Stomach smooth muscle (tissue), 2 donors: ENCODE data around the gene NEIL3.

Experiments used
- H3K27ac ChIP-seq: one replicate; pipeline ENCODE4 v1.7.0; 2013; ENCODE audit warnings: mild to moderate bottlenecking, low read length, inconsistent platforms
- H3K27me3 ChIP-seq, 2 donors: one replicate each; pipeline ENCODE4 v1.7.0; 2013; ENCODE audit warnings: low read length in 2 of 2; ENCODE audit not compliant: insufficient read depth in 2 of 2, control insufficient read depth in 1 of 2
- H3K36me3 ChIP-seq, 2 donors: one replicate each; pipeline ENCODE4 v1.7.0; 2013; ENCODE audit warnings: low read length in 2 of 2; ENCODE audit not compliant: control insufficient read depth in 2 of 2, insufficient read depth in 2 of 2
- H3K4me1 ChIP-seq: one replicate; pipeline ENCODE4 v1.7.0; 2013; ENCODE audit warnings: low read length; ENCODE audit not compliant: control insufficient read depth, insufficient read depth
- H3K4me3 ChIP-seq, 2 donors: one replicate each; pipeline ENCODE4 v1.7.0; 2013; ENCODE audit warnings: low read length in 2 of 2
- H3K9ac ChIP-seq, 2 donors: one replicate each; pipeline ENCODE4 v1.7.0; 2013; ENCODE audit warnings: low read length in 2 of 2, mild to moderate bottlenecking in 1 of 2
- H3K9me3 ChIP-seq, 2 donors: one replicate each; pipeline ENCODE4 v1.7.0; 2013; ENCODE audit warnings: low read length in 2 of 2; ENCODE audit not compliant: control insufficient read depth in 2 of 2
- donor health status: healthy.
- donor health status: Pancreatic carcinoma.

Gene NEIL3

DNA sequence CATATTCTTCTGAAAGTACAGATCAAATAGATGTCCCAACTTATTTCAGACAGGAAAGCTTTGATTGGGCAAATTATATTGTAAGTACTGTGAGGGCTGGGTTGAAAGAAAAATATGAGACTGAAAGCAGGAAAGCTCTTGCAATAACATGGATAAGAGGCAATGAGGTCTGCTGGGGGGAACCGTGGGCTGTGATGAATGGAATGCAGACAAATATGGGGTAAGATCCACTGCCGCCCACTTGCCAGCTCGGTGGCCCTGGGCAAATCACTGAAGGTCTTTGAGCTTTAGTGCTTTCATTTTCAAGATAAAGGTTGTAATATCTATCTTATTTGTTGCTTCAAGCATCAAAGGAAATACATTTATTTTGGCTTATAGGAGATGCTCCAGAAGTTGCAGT, 81.6 kb downstream of the NEIL3 start:
- H3K27ac ChIP-seq, result no peak overlapping the region
- H3K27me3 ChIP-seq, result no peaks in the 10 kb centered on the region
- no peak overlapping the region for H3K9ac ChIP-seq
- no peaks in the 10 kb centered on the region for H3K4me1 ChIP-seq
- no peaks in the 10 kb centered on the region for H3K36me3 ChIP-seq
- no peak overlapping the region for H3K4me3 ChIP-seq
- no peaks in the 10 kb centered on the region for H3K9me3 ChIP-seq

DNA sequence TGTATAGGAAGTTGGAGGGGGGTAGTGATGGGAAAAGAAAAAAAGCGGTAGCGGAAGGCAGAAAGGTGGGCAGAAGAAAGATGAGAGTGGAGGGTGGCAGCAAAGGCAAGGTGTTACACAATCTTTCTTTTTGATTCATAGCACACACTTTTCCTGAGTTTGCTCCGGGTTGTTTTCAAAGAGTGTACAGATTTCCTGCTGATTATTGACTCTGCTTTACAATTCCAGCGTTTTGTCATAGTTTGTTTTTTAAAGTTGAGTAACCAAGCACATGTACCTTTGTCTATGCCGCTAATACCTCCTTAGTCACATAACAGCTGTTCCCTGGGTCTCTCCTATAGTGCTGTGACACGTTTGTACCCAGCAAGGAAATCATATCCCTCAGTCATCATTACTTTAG, 82.3 kb downstream of the NEIL3 start:
- Histone ChIP-seq H3K27ac (no peak overlapping the region), H3K4me1 (no peaks in the 10 kb centered on the region), H3K4me3 (no peak overlapping the region), H3K27me3 (no peaks in the 10 kb centered on the region), H3K9ac (no peak overlapping the region), H3K9me3 (no peaks in the 10 kb centered on the region), H3K36me3 (no peaks in the 10 kb centered on the region)

DNA sequence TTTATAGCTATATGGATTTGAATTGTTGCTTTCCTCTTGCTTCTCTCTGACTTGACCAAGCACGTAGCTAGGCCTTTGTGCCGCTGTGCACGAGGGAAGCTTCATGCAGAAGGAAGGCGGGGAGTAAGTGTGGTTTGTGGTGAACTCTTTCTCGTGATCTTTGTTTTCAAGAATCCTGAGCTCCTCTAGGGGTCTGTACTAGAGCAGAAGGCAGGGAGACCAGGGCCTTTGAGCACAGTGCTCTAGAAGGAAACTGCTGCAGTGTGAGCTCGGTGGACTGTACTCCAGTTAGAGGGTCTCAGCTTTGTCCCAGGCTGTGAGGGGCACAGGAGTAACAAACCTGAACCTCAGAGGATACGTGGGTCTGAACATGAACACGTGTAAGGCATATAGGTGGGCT, 83.6 kb downstream of the NEIL3 start:
- Histone ChIP-seq H3K27me3 (no peaks in the 10 kb centered on the region), H3K4me3 (no peak overlapping the region), H3K9me3 (no peaks in the 10 kb centered on the region), H3K27ac (no peak overlapping the region), H3K36me3 (no peaks in the 10 kb centered on the region), H3K4me1 (no peaks in the 10 kb centered on the region), H3K9ac (no peak overlapping the region)

DNA sequence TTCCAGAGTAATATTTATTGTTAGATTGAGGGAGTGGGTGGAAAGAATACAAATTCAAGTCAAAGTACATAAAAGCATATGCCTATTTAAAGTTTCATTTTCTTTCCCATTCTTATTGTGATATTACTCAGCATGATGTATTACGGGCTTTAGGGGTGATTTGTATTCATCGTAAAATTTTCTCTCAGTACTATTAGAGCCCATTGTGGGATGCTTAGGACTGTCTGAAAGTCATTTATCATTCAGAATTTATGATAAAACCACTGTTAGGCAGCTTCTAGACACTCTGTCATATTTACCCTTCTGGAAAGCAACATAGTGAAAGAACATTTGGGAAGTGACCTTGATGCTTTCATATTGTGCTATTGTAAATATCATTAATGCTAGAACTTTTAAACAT, 86.7 kb downstream of the NEIL3 start:
- H3K36me3 ChIP-seq, result no peaks in the 10 kb centered on the region
- H3K27ac ChIP-seq, result no peak overlapping the region
- no peak overlapping the region for H3K4me3 ChIP-seq
- no peaks in the 10 kb centered on the region for H3K4me1 ChIP-seq
- no peak overlapping the region for H3K9ac ChIP-seq
- no peaks in the 10 kb centered on the region for H3K9me3 ChIP-seq
- H3K27me3 ChIP-seq, result no peaks in the 10 kb centered on the region

DNA sequence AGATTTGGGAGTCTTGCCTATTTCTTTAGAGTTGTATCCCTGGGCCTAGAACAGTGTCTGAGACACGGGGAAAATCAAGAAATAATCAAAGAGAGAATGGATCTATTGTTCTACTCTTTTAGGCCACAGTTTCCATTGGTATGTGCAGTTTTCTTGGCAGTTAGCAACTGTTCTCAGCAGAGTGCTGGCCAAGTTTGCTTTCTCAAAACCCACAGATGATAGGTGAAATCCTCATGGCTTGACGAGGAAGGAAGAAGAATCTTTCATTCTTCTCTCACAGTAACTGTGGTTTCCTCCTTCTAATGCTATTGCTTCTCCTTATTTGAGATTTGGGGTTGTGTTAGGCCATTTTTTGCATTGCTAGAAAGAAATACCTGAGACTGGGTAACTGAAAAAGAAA, 90.4 kb downstream of the NEIL3 start:
- Histone ChIP-seq H3K4me1 (no peaks in the 10 kb centered on the region), H3K9ac (no peak overlapping the region), H3K4me3 (no peak overlapping the region), H3K9me3 (no peaks in the 10 kb centered on the region), H3K27ac (no peak overlapping the region), H3K27me3 (no peaks in the 10 kb centered on the region), H3K36me3 (no peaks in the 10 kb centered on the region)

DNA sequence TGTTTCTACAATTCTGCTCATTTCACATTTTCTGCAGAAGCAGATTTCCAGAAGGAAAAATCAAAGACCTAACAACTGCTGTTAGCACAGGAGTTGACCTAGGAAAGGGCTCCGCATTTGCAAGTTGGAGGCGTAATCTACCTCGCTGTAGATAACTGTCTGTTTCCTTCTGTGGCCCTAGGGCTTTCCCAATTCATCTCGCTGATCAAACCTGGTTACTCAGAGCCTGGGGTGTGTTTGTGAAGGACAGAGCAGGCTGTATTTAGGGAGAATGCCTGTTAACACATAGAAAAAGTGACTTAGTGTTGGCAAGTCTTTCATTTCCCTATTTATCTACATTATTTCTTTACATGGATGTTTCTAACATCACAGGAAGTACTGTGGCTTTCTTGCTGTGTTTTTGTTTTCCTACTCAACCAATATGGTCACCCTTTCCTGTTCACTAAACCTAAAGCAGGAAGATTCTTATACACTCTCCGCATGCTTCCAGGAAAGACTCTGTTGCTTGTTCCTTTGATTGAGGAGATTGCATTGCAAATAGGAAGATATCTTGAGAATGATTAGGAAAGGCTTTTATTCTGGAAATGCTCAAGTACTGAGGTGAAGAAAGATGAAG, 92.1 kb downstream of the NEIL3 start:
- no peak overlapping the region for H3K4me3 ChIP-seq
- H3K36me3 ChIP-seq, result no peaks in the 10 kb centered on the region
- H3K9ac ChIP-seq, result no peak overlapping the region
- H3K27me3 ChIP-seq, result no peaks in the 10 kb centered on the region
- H3K27ac ChIP-seq, result no peak overlapping the region
- H3K9me3 ChIP-seq, result no peaks in the 10 kb centered on the region
- H3K4me1 ChIP-seq, result no peaks in the 10 kb centered on the region

DNA sequence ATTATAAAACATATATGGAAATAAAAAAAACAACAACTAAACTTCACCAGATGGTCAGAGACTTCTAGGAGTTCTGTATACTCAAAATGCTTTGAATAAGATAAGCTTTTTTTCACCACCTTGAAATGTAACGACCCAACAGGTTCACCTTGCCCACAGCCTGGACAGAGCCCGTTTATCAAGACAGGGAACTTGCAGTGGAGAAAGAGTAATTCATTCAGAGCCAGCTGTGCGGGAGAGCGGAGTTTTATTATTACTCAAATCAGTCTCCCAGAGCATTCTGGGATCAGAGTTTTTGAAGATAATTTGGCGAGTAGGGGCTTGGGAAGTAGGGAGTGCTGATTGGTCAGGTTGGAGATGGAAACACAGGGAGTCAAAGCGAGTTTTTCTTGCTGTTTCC, 94.1 kb downstream of the NEIL3 start:
- H3K4me1 ChIP-seq, result no peaks in the 10 kb centered on the region
- no peak overlapping the region for H3K4me3 ChIP-seq
- no peak overlapping the region for H3K27ac ChIP-seq
- no peaks in the 10 kb centered on the region for H3K9me3 ChIP-seq
- H3K27me3 ChIP-seq, result no peaks in the 10 kb centered on the region
- H3K36me3 ChIP-seq, result no peaks in the 10 kb centered on the region
- no peak overlapping the region for H3K9ac ChIP-seq

DNA sequence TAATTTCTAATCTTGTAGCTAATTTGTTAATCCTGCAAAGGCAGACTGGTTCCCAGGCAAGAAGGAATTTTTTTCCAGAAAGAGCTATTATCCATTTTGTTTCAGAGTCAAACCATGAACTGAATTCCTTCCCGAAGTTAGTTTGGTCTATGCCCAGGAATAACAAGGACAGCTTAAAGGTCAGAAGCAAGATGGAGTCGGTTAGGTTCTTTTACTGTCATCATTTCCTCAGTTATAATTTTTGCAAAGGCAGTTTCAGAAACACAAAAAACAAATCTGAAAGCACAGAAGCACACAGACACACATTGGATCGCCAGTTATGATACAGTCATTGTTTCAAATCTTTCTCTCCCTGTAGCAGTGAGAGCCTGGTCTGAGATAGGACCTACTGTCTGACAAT, 94.7 kb downstream of the NEIL3 start:
- H3K4me1 ChIP-seq, result no peaks in the 10 kb centered on the region
- no peak overlapping the region for H3K4me3 ChIP-seq
- H3K9ac ChIP-seq, result no peak overlapping the region
- no peaks in the 10 kb centered on the region for H3K27me3 ChIP-seq
- no peaks in the 10 kb centered on the region for H3K9me3 ChIP-seq
- H3K36me3 ChIP-seq, result no peaks in the 10 kb centered on the region
- no peak overlapping the region for H3K27ac ChIP-seq

DNA sequence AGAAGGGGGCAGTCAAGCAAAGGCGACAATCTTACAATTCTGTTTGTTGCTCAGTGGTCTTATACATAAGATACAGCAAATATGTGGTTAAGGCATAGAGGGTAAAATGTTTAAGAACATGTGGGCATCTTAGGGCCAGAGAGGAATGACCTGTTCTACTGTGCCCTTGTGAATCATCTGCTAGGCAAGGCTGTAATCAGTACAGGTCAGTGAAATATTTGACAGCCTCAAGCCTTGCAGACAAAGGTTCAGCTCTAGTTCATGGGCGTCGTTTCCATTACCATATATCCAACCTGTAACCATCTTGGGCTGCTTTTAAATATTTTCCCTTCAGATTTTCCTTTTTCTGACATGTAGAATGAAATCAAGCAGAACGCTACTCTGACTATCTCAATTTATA, 95.3 kb downstream of the NEIL3 start:
- Histone ChIP-seq H3K9me3 (no peaks in the 10 kb centered on the region), H3K4me3 (no peak overlapping the region), H3K9ac (no peak overlapping the region), H3K27ac (no peak overlapping the region), H3K27me3 (no peaks in the 10 kb centered on the region), H3K36me3 (no peaks in the 10 kb centered on the region), H3K4me1 (no peaks in the 10 kb centered on the region)

DNA sequence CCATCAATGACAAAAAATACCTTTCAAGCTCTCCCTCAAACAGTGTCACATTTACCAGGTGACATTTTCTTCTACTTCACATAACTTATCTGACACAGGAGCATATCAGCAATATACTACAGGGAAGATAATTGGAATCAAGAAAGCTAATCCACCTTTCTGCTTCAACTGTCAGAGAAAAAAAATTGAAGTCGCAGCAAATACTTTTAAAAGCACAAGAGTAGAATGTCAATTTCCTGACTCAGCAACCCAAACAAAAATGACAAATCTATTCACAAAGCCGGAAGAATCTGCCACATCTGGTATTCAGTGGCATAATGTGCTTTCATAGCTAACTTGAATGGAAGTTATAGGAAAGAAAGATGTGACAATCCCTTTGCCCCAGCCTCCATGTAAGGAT, 95.8 kb downstream of the NEIL3 start:
- Histone ChIP-seq H3K36me3 (no peaks in the 10 kb centered on the region), H3K9me3 (no peaks in the 10 kb centered on the region), H3K9ac (no peak overlapping the region), H3K27me3 (no peaks in the 10 kb centered on the region), H3K4me3 (no peak overlapping the region), H3K27ac (no peak overlapping the region), H3K4me1 (no peaks in the 10 kb centered on the region)

DNA sequence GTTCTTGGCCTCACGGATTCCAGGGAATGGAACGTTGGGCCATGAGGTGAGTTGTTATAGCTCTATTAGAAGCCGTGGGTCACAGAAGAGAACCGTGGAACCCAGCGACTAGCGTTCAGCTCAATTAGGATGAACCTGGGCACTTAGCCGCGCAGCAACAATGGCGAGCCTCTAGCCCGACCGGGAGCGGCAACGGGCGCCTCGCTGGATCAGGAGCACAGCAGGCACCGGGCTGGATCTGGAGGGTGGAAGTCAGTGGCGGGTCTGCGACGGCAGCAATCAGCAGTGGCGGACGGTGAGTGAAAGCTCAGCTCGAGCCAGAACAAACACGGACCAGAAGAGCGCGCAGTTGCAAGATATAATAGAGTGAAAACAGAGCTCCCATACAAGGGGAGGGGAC, 98.3 kb downstream of the NEIL3 start:
- H3K4me3 ChIP-seq, result no peak overlapping the region
- no peaks in the 10 kb centered on the region for H3K36me3 ChIP-seq
- no peaks in the 10 kb centered on the region for H3K4me1 ChIP-seq
- no peak overlapping the region for H3K27ac ChIP-seq
- H3K27me3 ChIP-seq, result no peaks in the 10 kb centered on the region
- H3K9ac ChIP-seq, result no peak overlapping the region
- no peaks in the 10 kb centered on the region for H3K9me3 ChIP-seq
